ENCODE data around the gene LRRN4CL. TPM values are rescaled to one million over a fixed set of nuclear protein-coding genes. Genes with fewer than 3 reads are reported as not detected.

Gene LRRN4CL
- total and polyA plus RNA-seq, 11 donors, result 0.63 to 8.6 (median 2.5) TPM

GRCh38 chr11:62667460-62667859 is 21.9 kb downstream of the LRRN4CL start:
- H3K4me3 ChIP-seq, result no peak overlapping the region
- DNase-seq, result peak in 2 of 5 donors; percentile 2 to 20
- intact Hi-C loops (cut with DNase I), result loop anchor here in 1 of 10 donors (5.0 kb wide), 1 partner anchor 40 kb away; the partner anchor contains the start of genes BSCL2 and GNG3
- peaks cover 5 to 59% (median 43%) of the 10 kb centered on the region in 12 donors for H3K4me1 ChIP-seq
- H3K27ac ChIP-seq, result peak overlapping the region in 1 of 12 donors; percentile 89
- ATAC-seq, result no peak
- TF ChIP-seq CTCF (IDR thresholded peaks at IDR 0.05) (no peak), POLR2A (IDR thresholded peaks at IDR 0.05) (no peak)
- no peaks in the 10 kb centered on the region for H3K27me3 ChIP-seq
- peaks cover 0 to 27% (median 20%) of the 10 kb centered on the region in 9 donors for H3K36me3 ChIP-seq
- 61 to 86% (median 73%) methylated on average over 2 of the region's 2 CpGs for WGBS, 4 donors
- no peaks in the 10 kb centered on the region for H3K9me3 ChIP-seq

- peaks cover 0 to 36% (median 27%) of the 10 kb centered on the region in 9 donors for H3K36me3 ChIP-seq
- no peaks in the 10 kb centered on the region for H3K27me3 ChIP-seq
- H3K9me3 ChIP-seq, result no peaks in the 10 kb centered on the region
- DNase-seq (peak in 2 of 5 donors; percentile 34 to 60), ATAC-seq (peak in 1 of 4 donors; percentile 0)
- intact Hi-C loops (cut with DNase I), result loop anchor here in 1 of 10 donors (5.0 kb wide), 1 partner anchor 41 kb away; the partner anchor contains the start of genes BSCL2 and GNG3
- peak overlapping the region; percentile 53 to 92 (median 83) for H3K4me3 ChIP-seq
- no peak for TF ChIP-seq CTCF (IDR thresholded peaks at IDR 0.05)
- TF ChIP-seq POLR2A (IDR thresholded peaks at IDR 0.05), result no peak
- H3K4me1 ChIP-seq, result peaks cover 5 to 55% (median 41%) of the 10 kb centered on the region in 12 donors
- H3K27ac ChIP-seq, result peak overlapping the region; percentile 30 to 98 (median 88)
- WGBS, 4 donors, result 48 to 54% (median 49%) methylated on average over 11 to 16 of the region's 16 CpGs
These were observed 22.9 kb downstream of the LRRN4CL start for GRCh38 chr11:62666259-62666926.

- 2 to 5% (median 4%) methylated on average over 37 to 39 of the region's 39 CpGs for WGBS, 4 donors
- H3K27ac ChIP-seq, result peak overlapping the region; percentile 30 to 98 (median 88)
- peak overlapping the region; percentile 53 to 92 (median 83) for H3K4me3 ChIP-seq
- H3K4me1 ChIP-seq, result peaks cover 5 to 51% (median 37%) of the 10 kb centered on the region in 12 donors
- H3K27me3 ChIP-seq, result no peaks in the 10 kb centered on the region
- DNase-seq, result peak in 4 of 5 donors; percentile 41 to 73 (median 60)
- peaks cover 0 to 41% (median 27%) of the 10 kb centered on the region in 9 donors for H3K36me3 ChIP-seq
- intact Hi-C loops (cut with DNase I), result loop anchor here in 1 of 10 donors (2.0 to 5.0 kb wide), 2 partner anchors 19 to 42 kb away; partner anchors contain the start of genes BSCL2, GANAB and GNG3
- TF ChIP-seq POLR2A (IDR thresholded peaks at IDR 0.05), result no peak
- TF ChIP-seq CTCF (IDR thresholded peaks at IDR 0.05), result no peak
- no peaks in the 10 kb centered on the region for H3K9me3 ChIP-seq
- ATAC-seq, result peak; percentile 47 to 61 (median 48)
These were observed 23.6 kb downstream of the LRRN4CL start for GRCh38 chr11:62665599-62666258.
